ENCODE results near the gene TBCA. TPM values are rescaled to one million over a fixed set of nuclear protein-coding genes. Genes with fewer than 3 reads are reported as not detected.
"Not testable (repeated sequence)": the region's sequence is repeated elsewhere in the genome, so short reads cannot be mapped to it uniquely, and the experiment has no call there.

The TBCA gene
- total RNA-seq, 1 experiment from 2014 or later = 392 TPM

GRCh38 chr5:77773734-77774280 lies 2.3 kb downstream of the TBCA start:
- no peak for DNase-seq (ENCODE audit: extremely low read depth, low read depth)

- no peak for DNase-seq (ENCODE audit: extremely low read depth, low read depth)
Measured at GRCh38 chr5:77772729-77773128, 3.4 kb downstream of the TBCA start.

GRCh38 chr5:77771452-77771851 lies 4.7 kb downstream of the TBCA start:
- no peak for DNase-seq (ENCODE audit: extremely low read depth, low read depth)

- no peak for DNase-seq (ENCODE audit: extremely low read depth, low read depth)
Measured at GRCh38 chr5:77770293-77771005, 5.7 kb downstream of the TBCA start.

GRCh38 chr5:77768978-77769377 lies 7.2 kb downstream of the TBCA start:
- DNase-seq (ENCODE audit: extremely low read depth, low read depth) = no peak

GRCh38 chr5:77767301-77767700 lies 8.8 kb downstream of the TBCA start:
- no peak for DNase-seq (ENCODE audit: extremely low read depth, low read depth)

GRCh38 chr5:77761606-77762005 lies 14.5 kb downstream of the TBCA start:
- DNase-seq (ENCODE audit: extremely low read depth, low read depth) = no peak

GRCh38 chr5:77758141-77758938 lies 17.8 kb downstream of the TBCA start:
- DNase-seq (ENCODE audit: extremely low read depth, low read depth) = no peak

- no peak for DNase-seq (ENCODE audit: extremely low read depth, low read depth)
Measured at GRCh38 chr5:77751328-77752023, 24.7 kb downstream of the TBCA start.

- DNase-seq (ENCODE audit: extremely low read depth, low read depth) = not testable (repeated sequence)
Measured at GRCh38 chr5:77750928-77751327, 25.2 kb downstream of the TBCA start.

GRCh38 chr5:77748160-77748559 lies 28.0 kb downstream of the TBCA start:
- DNase-seq (ENCODE audit: extremely low read depth, low read depth) = no peak

GRCh38 chr5:77744116-77744515 lies 32.0 kb downstream of the TBCA start:
- no peak for DNase-seq (ENCODE audit: extremely low read depth, low read depth)

- DNase-seq (ENCODE audit: extremely low read depth, low read depth) = no peak
Measured at GRCh38 chr5:77743181-77743580, 33.0 kb downstream of the TBCA start.

GRCh38 chr5:77741608-77742007 lies 34.5 kb downstream of the TBCA start:
- no peak for DNase-seq (ENCODE audit: extremely low read depth, low read depth)

GRCh38 chr5:77734885-77735284 lies 41.3 kb downstream of the TBCA start:
- no peak for DNase-seq (ENCODE audit: extremely low read depth, low read depth)

GRCh38 chr5:77733130-77733529 lies 43.0 kb downstream of the TBCA start:
- no peak for DNase-seq (ENCODE audit: extremely low read depth, low read depth)

GRCh38 chr5:77727190-77727589 lies 48.9 kb downstream of the TBCA start:
- DNase-seq (ENCODE audit: extremely low read depth, low read depth) = no peak

- DNase-seq (ENCODE audit: extremely low read depth, low read depth) = no peak
Measured at GRCh38 chr5:77725616-77726015, 50.5 kb downstream of the TBCA start.

GRCh38 chr5:77724934-77725333 lies 51.2 kb downstream of the TBCA start:
- no peak for DNase-seq (ENCODE audit: extremely low read depth, low read depth)

- DNase-seq (ENCODE audit: extremely low read depth, low read depth) = no peak
Measured at GRCh38 chr5:77719666-77720363, 56.3 kb downstream of the TBCA start.
